ENCODE data around the gene CBL. TPM values are rescaled to one million over a fixed set of nuclear protein-coding genes. Genes with fewer than 3 reads are reported as not detected.

CBL gene
- total RNA-seq, 1 donor from 2014 or later, result 21.6 TPM

- no peak for DNase-seq (ENCODE audit: low spot score in 2 of 2)
- intact Hi-C loops (cut with DNase I), result no loop called here
- Histone ChIP-seq H3K27me3 (no peaks in the 10 kb centered on the region), H3K4me1 (no peaks in the 10 kb centered on the region), H3K9me3 (no peaks in the 10 kb centered on the region), H3K4me3 (no peak overlapping the region), H3K36me3 (no peaks in the 10 kb centered on the region), H3K27ac (no peak overlapping the region)
- TF ChIP-seq CTCF (IDR thresholded peaks at IDR 0.05), result no peak
Observed at GRCh38 chr11:119329320-119329719, 123.2 kb downstream of the CBL start.

- Histone ChIP-seq H3K4me3 (no peak overlapping the region), H3K9me3 (no peaks in the 10 kb centered on the region), H3K4me1 (peaks cover 5 to 6% of the 10 kb centered on the region in 2 donors), H3K27me3 (no peaks in the 10 kb centered on the region), H3K27ac (no peak overlapping the region), H3K36me3 (no peaks in the 10 kb centered on the region)
- no peak for TF ChIP-seq CTCF (IDR thresholded peaks at IDR 0.05)
- intact Hi-C loops (cut with DNase I), result no loop called here
- DNase-seq (ENCODE audit: low spot score in 2 of 2), result no peak
Observed at GRCh38 chr11:119330237-119330636, 124.1 kb downstream of the CBL start.

- DNase-seq (ENCODE audit: low spot score in 2 of 2), result no peak
- peaks cover 10 to 12% of the 10 kb centered on the region in 2 donors for H3K4me1 ChIP-seq
- no peak overlapping the region for H3K27ac ChIP-seq
- no peak overlapping the region for H3K4me3 ChIP-seq
- no peaks in the 10 kb centered on the region for H3K9me3 ChIP-seq
- TF ChIP-seq CTCF (IDR thresholded peaks at IDR 0.05), result no peak
- H3K36me3 ChIP-seq, result peaks cover 0 to 6% of the 10 kb centered on the region in 2 donors
- no peaks in the 10 kb centered on the region for H3K27me3 ChIP-seq
- intact Hi-C loops (cut with DNase I), result no loop called here
Observed at GRCh38 chr11:119332111-119332765, 126.1 kb downstream of the CBL start.

DNA sequence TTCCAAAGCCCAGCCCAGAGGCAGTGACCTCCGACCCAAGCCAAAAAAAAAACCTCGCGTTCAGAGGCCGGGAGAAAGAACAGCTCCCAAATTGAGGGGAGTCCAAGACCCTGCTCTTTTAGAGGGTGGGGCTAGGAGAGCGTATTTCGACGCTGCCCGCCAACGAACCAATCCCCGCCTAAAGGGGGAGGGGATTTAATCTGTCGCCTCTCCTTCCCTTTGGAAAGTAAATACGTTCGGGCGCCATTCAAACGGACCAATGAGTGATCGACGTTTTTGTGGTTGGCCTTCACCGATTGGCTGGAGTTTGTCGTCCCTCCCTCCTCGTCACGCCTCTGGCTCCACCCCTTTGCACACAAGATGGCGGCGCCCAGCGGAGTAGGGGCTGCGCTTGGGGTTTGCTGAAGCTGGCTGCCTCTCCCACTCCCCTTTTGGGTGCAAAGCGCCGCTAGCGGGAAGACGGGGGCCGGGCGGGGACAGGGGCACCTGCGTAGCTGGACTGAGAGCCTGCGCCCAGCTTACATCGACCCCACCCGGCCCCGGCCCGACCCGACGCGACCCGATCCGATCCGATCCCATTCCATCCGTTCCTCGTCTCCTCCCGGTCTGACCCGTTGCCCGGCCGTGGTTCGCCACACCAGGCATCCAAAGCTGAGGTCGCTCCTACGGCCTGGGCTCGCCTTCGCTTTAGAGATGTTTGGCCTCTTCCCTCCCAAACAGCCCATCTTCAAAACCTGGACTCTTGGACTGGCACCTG, 128.2 kb downstream of the CBL start, which contains the start of gene RNF26:
RNF26 (plus strand) TSS at position 354 of the 757 bp plus-strand sequence. CDS start 596 bp downstream, outside the sequence.
- peak; percentile 84 to 98 for DNase-seq (ENCODE audit: low spot score in 2 of 2)
- peaks cover 10 to 27% of the 10 kb centered on the region in 2 donors for H3K4me1 ChIP-seq
- peaks cover 0 to 6% of the 10 kb centered on the region in 2 donors for H3K36me3 ChIP-seq
- H3K27ac ChIP-seq, result peak within 1 kb of the TSS; percentile 76 to 87
- H3K9me3 ChIP-seq, result no peaks in the 10 kb centered on the region
- no peaks in the 10 kb centered on the region for H3K27me3 ChIP-seq
- H3K4me3 ChIP-seq, result peak within 1 kb of the TSS; percentile 77 to 97
- TF ChIP-seq CTCF (IDR thresholded peaks at IDR 0.05), result no peak
- intact Hi-C loops (cut with DNase I), result no loop called here

DNA sequence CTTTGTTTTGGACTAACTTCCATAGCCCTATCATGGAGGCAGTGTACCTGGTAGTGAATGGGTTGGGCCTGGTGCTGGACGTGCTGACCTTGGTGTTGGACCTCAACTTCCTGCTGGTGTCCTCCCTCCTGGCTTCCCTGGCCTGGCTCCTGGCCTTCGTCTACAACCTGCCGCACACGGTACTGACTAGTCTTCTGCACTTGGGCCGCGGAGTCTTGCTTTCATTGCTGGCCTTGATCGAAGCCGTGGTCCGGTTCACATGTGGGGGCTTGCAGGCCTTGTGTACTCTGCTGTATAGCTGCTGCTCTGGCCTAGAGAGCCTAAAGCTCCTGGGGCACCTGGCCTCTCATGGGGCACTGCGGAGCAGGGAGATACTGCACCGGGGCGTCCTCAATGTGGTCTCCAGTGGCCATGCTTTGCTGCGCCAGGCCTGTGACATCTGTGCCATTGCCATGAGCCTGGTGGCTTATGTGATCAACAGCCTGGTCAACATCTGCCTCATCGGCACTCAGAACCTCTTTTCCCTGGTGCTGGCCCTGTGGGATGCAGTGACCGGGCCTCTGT, 129.0 kb downstream of the CBL start:
- Histone ChIP-seq H3K4me3 (peak overlapping the region; percentile 77 to 97), H3K27ac (peak overlapping the region; percentile 76 to 87), H3K4me1 (peaks cover 10 to 32% of the 10 kb centered on the region in 2 donors), H3K9me3 (no peaks in the 10 kb centered on the region), H3K36me3 (peaks cover 0 to 6% of the 10 kb centered on the region in 2 donors), H3K27me3 (no peaks in the 10 kb centered on the region)
- no peak for TF ChIP-seq CTCF (IDR thresholded peaks at IDR 0.05)
- DNase-seq (ENCODE audit: low spot score in 2 of 2), result no peak
- intact Hi-C loops (cut with DNase I), result no loop called here

All from ascending aorta (tissue), 2 donors.